Right lobe of liver (tissue), 6 donors: ENCODE data around the gene STAC2. TPM values are rescaled to one million over a fixed set of nuclear protein-coding genes. Genes with fewer than 3 reads are reported as not detected.

Source experiments
- ATAC-seq, 4 donors: fragments of 200-7000 bp; cut with Tn5 transposase; one replicate each; pipeline ENCODE4 v1.9.1; 2020; ENCODE audit warnings: mild to moderate bottlenecking in 4 of 4, moderate library complexity in 4 of 4
- DNase-seq, 3 donors: peaks; one replicate each; pipeline ENCODE4 v3.0.0-alpha.2; 2020
- H3K27ac ChIP-seq, 3 donors: fragments of 200-600 bp; one replicate each; pipeline ENCODE4 v1.8.0; 2022
- H3K27me3 ChIP-seq, 2 donors: fragments of 200-600 bp; one replicate each; pipeline ENCODE4 v1.8.0; 2022
- H3K36me3 ChIP-seq, 4 donors: fragments of 200-600 bp; sonication (generic) in 1 of 4; one replicate each; pipeline versions ENCODE4 v1.5.1 to v1.8.0; 2017 to 2022; ENCODE audit warnings: control low read depth in 1 of 4
- H3K4me1 ChIP-seq, 4 donors: fragments of 200-600 bp; sonication (generic) in 1 of 4; one replicate each; pipeline versions ENCODE4 v1.5.1 to v1.8.0; 2017 to 2022; ENCODE audit warnings: control low read depth in 1 of 4
- H3K4me3 ChIP-seq, 3 donors: fragments of 200-600 bp; one replicate each; pipeline ENCODE4 v1.8.0; 2022
- H3K9me3 ChIP-seq, 4 donors: fragments of 200-600 bp; sonication (generic) in 1 of 4; one replicate each; pipeline versions ENCODE4 v1.5.1 to v1.8.0; 2017 to 2022; ENCODE audit warnings: control low read depth in 1 of 4
- POLR2A ChIP-seq: fragments of 450-650 bp; IDR thresholded peaks from one replicate; pipeline ENCODE4 v1.6.1; 2017; ENCODE audit warnings: antibody characterized with exemption, mild to moderate bottlenecking
- WGBS: methylation state at CpG from one replicate; pipeline ENCODE4 v1.1.6; 2018; ENCODE audit warnings: low coverage, low lambda C conversion rate; ENCODE audit not compliant: insufficient coverage; ENCODE audit errors: missing lambda C conversion rate; 5-methylcytosine and 5-hydroxymethylcytosine counted together
- intact Hi-C, 2 donors: fragments of 100-400 bp; cut with DNase I; formaldehyde crosslinking; loops; one replicate each; pipeline versions ENCODE4 v1.11.2 to v1.14.1; 2022
- total RNA-seq, 6 experiments: library from RNA; depleted of rRNA in 2 of 6; stranded (reverse); fragments of >200 nt in 2 of 6; fragmentation: NEBNext Ultra II Directional in 3 of 6; extraction: Animal tissue kit (Norgen Biotek cat#: 25700) in 3 of 6; gene quantifications; one replicate each; pipeline versions ENCODE4 v1.1.0 to v1.2.4, GENCODE V29; 2016 to 2023
- TF ChIP-seq, protein P1 (sequence below), 4 donors: fragments of 200-600 bp in 3 of 4; fragments of 450-650 bp in 1 of 4; IDR thresholded peaks; one replicate each; pipeline versions ENCODE4 v1.5.1 to v1.8.0; 2016 to 2022; ENCODE audit warnings: antibody characterized with exemption in 4 of 4, mild to moderate bottlenecking in 2 of 4
- donor health status: DM: no; HTN: yes; CAD: no.
- donor health status: DM: no; HTN: no; CAD: no.
- donor health status: DM: no; HTN: no; CAD: no.
- donor health status: DM: no; HTN: yes; CAD: no.
- donor health status: DM: no; HTN: yes; CAD: no.

The STAC2 gene
- total RNA-seq, 6 experiments from 2014 or later: not detected

DNA sequence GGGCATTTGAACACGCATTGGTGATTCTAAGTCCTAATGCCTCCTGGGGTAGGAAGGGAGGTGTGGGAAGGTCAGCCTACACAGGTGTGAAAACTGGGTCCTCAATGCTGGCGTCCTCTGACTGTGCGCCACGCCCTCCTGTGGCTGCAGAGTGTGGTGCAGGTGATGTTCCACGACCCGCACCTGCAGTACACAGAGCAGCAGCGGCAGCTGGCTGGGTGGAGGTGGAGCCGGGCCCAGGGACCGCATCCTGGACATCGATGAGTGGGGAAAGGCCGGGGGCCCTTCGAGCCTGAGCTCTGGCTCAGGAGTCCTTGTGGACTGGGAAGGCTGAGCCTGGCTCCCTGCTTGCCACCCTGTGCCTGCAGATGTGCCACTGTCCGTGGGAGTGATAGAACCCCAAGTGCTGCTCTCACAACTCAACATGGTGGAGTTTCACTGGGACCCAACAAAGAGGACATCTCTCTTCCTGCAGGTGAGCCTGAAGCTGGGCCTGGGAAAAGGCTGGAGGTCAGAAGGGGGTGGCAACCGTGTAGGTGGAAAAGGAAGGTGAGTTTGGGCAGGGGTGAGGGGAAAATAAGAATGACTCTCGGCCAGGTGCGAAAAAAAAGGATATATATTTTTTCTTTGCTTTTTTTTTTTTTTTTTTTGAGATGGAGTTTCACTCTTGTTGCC lies 14.0 kb upstream of the STAC2 start:
- Histone ChIP-seq H3K36me3 (no peaks in the 10 kb centered on the region), H3K4me3 (no peak overlapping the region), H3K4me1 (peaks cover 0 to 6% (median 0%) of the 10 kb centered on the region in 4 donors), H3K27ac (no peak overlapping the region), H3K9me3 (no peaks in the 10 kb centered on the region), H3K27me3 (no peaks in the 10 kb centered on the region)
- intact Hi-C loops: loop anchor here in 1 of 2 donors (5.0 kb wide), 1 partner anchor 32 kb away; no protein-coding TSS in a partner anchor
- TF ChIP-seq, protein P1, sequence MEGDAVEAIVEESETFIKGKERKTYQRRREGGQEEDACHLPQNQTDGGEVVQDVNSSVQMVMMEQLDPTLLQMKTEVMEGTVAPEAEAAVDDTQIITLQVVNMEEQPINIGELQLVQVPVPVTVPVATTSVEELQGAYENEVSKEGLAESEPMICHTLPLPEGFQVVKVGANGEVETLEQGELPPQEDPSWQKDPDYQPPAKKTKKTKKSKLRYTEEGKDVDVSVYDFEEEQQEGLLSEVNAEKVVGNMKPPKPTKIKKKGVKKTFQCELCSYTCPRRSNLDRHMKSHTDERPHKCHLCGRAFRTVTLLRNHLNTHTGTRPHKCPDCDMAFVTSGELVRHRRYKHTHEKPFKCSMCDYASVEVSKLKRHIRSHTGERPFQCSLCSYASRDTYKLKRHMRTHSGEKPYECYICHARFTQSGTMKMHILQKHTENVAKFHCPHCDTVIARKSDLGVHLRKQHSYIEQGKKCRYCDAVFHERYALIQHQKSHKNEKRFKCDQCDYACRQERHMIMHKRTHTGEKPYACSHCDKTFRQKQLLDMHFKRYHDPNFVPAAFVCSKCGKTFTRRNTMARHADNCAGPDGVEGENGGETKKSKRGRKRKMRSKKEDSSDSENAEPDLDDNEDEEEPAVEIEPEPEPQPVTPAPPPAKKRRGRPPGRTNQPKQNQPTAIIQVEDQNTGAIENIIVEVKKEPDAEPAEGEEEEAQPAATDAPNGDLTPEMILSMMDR (IDR thresholded peaks at IDR 0.05): peak; percentile 37 to 47 (median 40)
- TF ChIP-seq POLR2A: no peak
- ATAC-seq: peak; percentile 53 to 57 (median 55)
- 36% methylated on average over 9 of the region's 16 CpGs for WGBS
- DNase-seq: peak in 1 of 3 donors; percentile 42

DNA sequence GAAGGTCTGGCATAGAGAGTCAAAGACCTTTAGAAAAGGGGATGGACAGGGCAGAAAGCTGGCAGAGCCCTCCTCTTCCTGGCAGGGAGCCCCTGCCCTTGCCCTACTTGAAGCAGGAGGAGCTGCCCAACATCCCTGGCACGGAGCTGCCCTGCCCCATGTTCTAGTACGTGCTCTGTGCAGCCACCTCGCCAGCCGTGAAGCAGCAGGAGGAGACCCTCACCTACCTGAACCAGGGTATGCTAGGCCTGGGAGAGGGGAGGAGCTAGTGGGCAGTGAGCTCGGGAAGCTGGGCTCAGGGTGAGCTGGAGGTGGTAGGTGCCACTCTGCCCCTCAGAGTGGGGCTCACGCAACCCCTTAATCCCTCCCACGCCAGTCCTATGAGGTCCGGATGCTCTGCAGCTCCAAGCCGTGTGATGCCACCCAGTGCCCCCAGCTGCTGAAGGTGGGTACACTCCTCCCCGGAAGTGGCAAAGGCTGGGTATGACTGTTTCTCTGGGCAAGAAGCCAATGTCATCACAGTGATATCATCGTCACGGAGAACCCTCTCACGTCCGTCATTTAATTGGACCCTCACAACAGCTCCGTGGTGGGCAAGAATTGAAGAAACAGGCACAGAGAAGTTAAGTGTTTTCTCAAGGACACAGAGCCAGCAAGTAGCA lies 12.7 kb upstream of the STAC2 start:
- intact Hi-C loops: no loop called here
- Histone ChIP-seq H3K27me3 (no peaks in the 10 kb centered on the region), H3K4me1 (peaks cover 0 to 6% (median 0%) of the 10 kb centered on the region in 4 donors), H3K9me3 (no peaks in the 10 kb centered on the region), H3K4me3 (no peak overlapping the region), H3K36me3 (no peaks in the 10 kb centered on the region), H3K27ac (no peak overlapping the region)
- 7% methylated on average over 6 of the region's 15 CpGs for WGBS
- TF ChIP-seq, protein P1 (IDR thresholded peaks at IDR 0.05): no peak
- no peak for TF ChIP-seq POLR2A
- ATAC-seq (peak; percentile 55 to 85 (median 73)), DNase-seq (peak; percentile 58 to 71 (median 69))

DNA sequence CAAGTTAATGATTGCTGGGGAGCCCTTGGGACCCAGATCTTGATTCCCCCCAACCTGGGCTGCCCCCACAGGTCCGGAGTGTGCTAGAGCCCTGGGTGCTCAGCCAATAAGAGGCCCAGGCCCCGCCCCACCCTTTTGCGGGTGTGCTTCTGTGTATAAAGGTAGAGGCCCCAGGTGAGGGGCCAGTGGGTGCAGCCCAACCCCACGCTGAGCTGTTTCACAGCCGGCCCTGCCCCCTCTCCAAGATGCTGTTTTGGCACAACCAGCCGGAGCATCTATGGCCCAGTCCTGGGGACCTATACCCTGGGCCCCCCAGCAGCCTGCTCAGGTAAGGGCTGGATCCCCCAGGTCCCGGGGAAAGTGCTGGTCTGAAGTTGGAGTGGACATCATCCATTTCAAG lies 11.8 kb upstream of the STAC2 start:
- intact Hi-C loops: no loop called here
- DNase-seq: no peak
- no peak for ATAC-seq
- Histone ChIP-seq H3K27ac (no peak overlapping the region), H3K36me3 (no peaks in the 10 kb centered on the region), H3K9me3 (no peaks in the 10 kb centered on the region), H3K4me1 (peaks cover 0 to 6% (median 0%) of the 10 kb centered on the region in 4 donors), H3K27me3 (no peaks in the 10 kb centered on the region), H3K4me3 (no peak overlapping the region)
- no peak for TF ChIP-seq POLR2A
- TF ChIP-seq, protein P1 (IDR thresholded peaks at IDR 0.05): no peak
- 67% methylated on average over 1 of the region's 7 CpGs for whole genome bisulfite sequencing

DNA sequence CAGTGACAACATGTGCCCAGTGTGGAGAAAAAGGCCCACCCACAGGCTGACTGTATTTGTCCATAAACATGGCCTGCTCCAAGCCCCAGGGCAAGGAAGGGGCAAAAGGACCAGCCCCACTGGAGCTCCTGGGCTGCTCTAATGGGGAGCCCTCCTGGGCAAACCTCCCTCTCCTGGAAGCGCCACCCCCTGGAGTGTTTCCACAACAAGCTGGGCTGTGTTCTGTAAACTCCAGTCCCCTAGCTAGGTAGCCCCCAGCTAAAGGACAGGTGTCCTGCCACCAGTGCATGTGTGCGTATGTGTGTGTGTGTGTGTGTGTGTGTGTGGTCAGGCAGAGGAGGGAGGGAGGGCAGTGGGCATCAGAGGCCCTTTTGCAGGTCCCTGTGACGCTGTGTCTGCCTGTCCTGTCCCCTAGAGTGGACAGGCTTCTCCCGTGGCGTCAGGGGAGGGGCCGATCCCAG lies 11.3 kb upstream of the STAC2 start:
- DNase-seq (peak in 1 of 3 donors; percentile 35), ATAC-seq (no peak)
- TF ChIP-seq, protein P1 (IDR thresholded peaks at IDR 0.05): no peak
- no peak for TF ChIP-seq POLR2A
- Histone ChIP-seq H3K27me3 (no peaks in the 10 kb centered on the region), H3K9me3 (no peaks in the 10 kb centered on the region), H3K4me3 (no peak overlapping the region), H3K4me1 (peaks cover 0 to 6% (median 0%) of the 10 kb centered on the region in 4 donors), H3K36me3 (no peaks in the 10 kb centered on the region), H3K27ac (no peak overlapping the region)
- 100% methylated on average over 1 of the region's 6 CpGs for WGBS
- intact Hi-C loops: no loop called here
